SK-N-SH (cell line): ENCODE data around the gene IL1RAP. TPM values are rescaled to one million over a fixed set of nuclear protein-coding genes. Genes with fewer than 3 reads are reported as not detected.

ENCODE experiments used
- CTCF ChIA-PET: fragments of 300-600, 350-600 bp; formaldehyde crosslinking; extraction: SDS; loops from one replicate; lab custom pipeline; 2021; lab: Yijun Ruan, JAX
- POLR2A ChIA-PET: fragments of 350-600 bp; sonication (Branson Sonifier 250); formaldehyde crosslinking; extraction: SDS; loops from one replicate; lab custom pipeline; 2020; ENCODE audit warnings: antibody characterized with exemption, inconsistent platforms; lab: Yijun Ruan, JAX
- DNase-seq: peaks from one replicate; pipeline ENCODE4 v3.0.0; 2012
- H2AFZ ChIP-seq: fragments of 200-600 bp; sonication (generic); 2 replicates; pipeline ENCODE4 v1.8.1; 2016; ENCODE audit warnings: antibody characterized with exemption, mild to moderate bottlenecking, low read depth
- H3F3A ChIP-seq: fragments of 200-600 bp; sonication (generic); replicated peaks from 2 replicates; pipeline ENCODE3; 2016; ENCODE audit warnings: antibody characterized with exemption, mild to moderate bottlenecking; ENCODE audit not compliant: insufficient read depth
- H3K27ac ChIP-seq, 2 experiments: fragments of 200-500 bp in 1 of 2; fragments of 200-600 bp in 1 of 2; sonication (Bioruptor generic) in 1 of 2; sonication (generic), shearing (Covaris generic) in 1 of 2; 2 replicates each; pipeline versions ENCODE4 v1.5.1 to v1.6.1; 2014 to 2016; ENCODE audit warnings: low read depth in 2 of 2, inconsistent platforms in 1 of 2, low read length in 1 of 2, mild to moderate bottlenecking in 1 of 2, mixed read lengths in 1 of 2
- H3K27me3 ChIP-seq: fragments of 200-600 bp; sonication (generic), shearing (Covaris generic); 2 replicates; pipeline ENCODE4 v1.6.1; 2016; ENCODE audit warnings: mixed run types; ENCODE audit not compliant: insufficient read depth
- H3K36me3 ChIP-seq, 2 experiments: fragments of 200-500 bp in 1 of 2; fragments of 200-600 bp in 1 of 2; sonication (Bioruptor generic) in 1 of 2; sonication (generic) in 1 of 2; replicated peaks in 1 of 2; 2 replicates each; pipeline versions ENCODE3 to v1.5.1; 2014 to 2016; ENCODE audit warnings: low read length in 1 of 2, mild to moderate bottlenecking in 1 of 2; ENCODE audit not compliant: insufficient read depth in 2 of 2, control insufficient read depth in 1 of 2
- H3K4me1 ChIP-seq, 2 experiments: fragments of 200-500 bp in 1 of 2; fragments of 200-600 bp in 1 of 2; sonication (Bioruptor generic) in 1 of 2; sonication (generic), shearing (Covaris generic) in 1 of 2; 2 replicates each; pipeline versions ENCODE4 v1.5.1 to v1.6.1; 2014 to 2016; ENCODE audit warnings: low read depth in 1 of 2, low read length in 1 of 2, mixed run types in 1 of 2; ENCODE audit not compliant: insufficient read depth in 2 of 2, control insufficient read depth in 1 of 2
- H3K4me2 ChIP-seq: fragments of 200-600 bp; sonication (generic), shearing (Covaris generic); 2 replicates; pipeline ENCODE4 v1.6.1; 2017; ENCODE audit warnings: mixed run types
- H3K4me3 ChIP-seq, 2 experiments: fragments of 200-500 bp in 1 of 2; fragments of 200-600 bp in 1 of 2; sonication (Bioruptor generic) in 1 of 2; sonication (generic), shearing (Covaris generic) in 1 of 2; 2 replicates each; pipeline versions ENCODE4 v1.5.1 to v1.8.1; 2014 to 2016; ENCODE audit warnings: low read depth in 2 of 2, inconsistent platforms in 1 of 2, low read length in 1 of 2, mild to moderate bottlenecking in 1 of 2, mixed read lengths in 1 of 2, moderate library complexity in 1 of 2
- H3K79me2 ChIP-seq: fragments of 200-600 bp; sonication (generic); 2 replicates; pipeline ENCODE4 v1.8.1; 2017; ENCODE audit warnings: mild to moderate bottlenecking; ENCODE audit not compliant: insufficient read depth
- H3K9ac ChIP-seq: fragments of 200-600 bp; sonication (generic); 2 replicates; pipeline ENCODE4 v1.6.1; 2017; ENCODE audit warnings: mixed run types
- H3K9me2 ChIP-seq: fragments of 200-600 bp; sonication (generic); 2 replicates; pipeline ENCODE4 v1.6.1; 2017; ENCODE audit warnings: mixed run types
- H3K9me3 ChIP-seq: fragments of 200-600 bp; sonication (generic); 2 replicates; pipeline ENCODE4 v1.6.1; 2017; ENCODE audit warnings: mixed run types, mild to moderate bottlenecking, moderate library complexity
- H4K20me1 ChIP-seq: fragments of 200-600 bp; sonication (generic); 2 replicates; pipeline ENCODE4 v1.6.1; 2017; ENCODE audit warnings: mild to moderate bottlenecking, mixed run types; ENCODE audit not compliant: insufficient read depth
- CTCF ChIP-seq: fragments of 200-600 bp; sonication (generic); IDR thresholded peaks from 2 replicates; pipeline ENCODE4 v1.6.1; 2017; ENCODE audit warnings: antibody characterized with exemption, mild to moderate bottlenecking, moderate library complexity
- EZH2phosphoT487 ChIP-seq: fragments of 200-600 bp; sonication (generic); IDR thresholded peaks from 2 replicates; pipeline ENCODE4 v1.6.1; 2017; ENCODE audit warnings: low read depth, mixed run types, mild to moderate bottlenecking, antibody characterized with exemption, moderate library complexity, borderline replicate concordance
- FOSL2 ChIP-seq: IDR thresholded peaks from 2 replicates; pipeline ENCODE4 v1.4.0; 2012; ENCODE audit warnings: low read depth, mild to moderate bottlenecking, moderate library complexity, borderline replicate concordance
- FOXM1 ChIP-seq: IDR thresholded peaks from 2 replicates; pipeline ENCODE4 v1.4.0; 2012; ENCODE audit warnings: low read depth, mild to moderate bottlenecking
- GABPA ChIP-seq: IDR thresholded peaks from 2 replicates; pipeline ENCODE4 v1.4.0; 2012; ENCODE audit warnings: low read depth, mild to moderate bottlenecking
- GATA2 ChIP-seq: sonication (generic); formaldehyde crosslinking; IDR thresholded peaks from 2 replicates; pipeline ENCODE4 v1.5.0; 2020; ENCODE audit warnings: mild to moderate bottlenecking, missing genetic modification reagents
- IRF3 ChIP-seq: fragments of 150-350 bp; IDR thresholded peaks from 2 replicates; pipeline ENCODE4 v1.6.1; 2016; ENCODE audit warnings: mild to moderate bottlenecking, low read depth, low read length
- JUND ChIP-seq: IDR thresholded peaks from 2 replicates; pipeline ENCODE4 v1.4.0; 2012
- MAX ChIP-seq: IDR thresholded peaks from 2 replicates; pipeline ENCODE4 v1.4.0; 2012; ENCODE audit warnings: low read depth
- NFIC ChIP-seq: IDR thresholded peaks from 2 replicates; pipeline ENCODE4 v1.4.0; 2012; ENCODE audit warnings: borderline replicate concordance
- NRF1 ChIP-seq: IDR thresholded peaks from 2 replicates; pipeline ENCODE4 v1.6.1; 2012; ENCODE audit warnings: low read depth, mild to moderate bottlenecking, low read length
- PBX3 ChIP-seq: IDR thresholded peaks from 2 replicates; pipeline ENCODE4; 2012
- POLR2AphosphoS5 ChIP-seq: IDR thresholded peaks from 2 replicates; pipeline ENCODE4 v1.6.1; 2012; ENCODE audit warnings: low read depth, low read length
- RAD21 ChIP-seq: IDR thresholded peaks from 2 replicates; pipeline ENCODE4 v1.6.1; 2012; ENCODE audit warnings: mild to moderate bottlenecking, low read length
- RCOR1 ChIP-seq: fragments of 150-350 bp; IDR thresholded peaks from 2 replicates; pipeline ENCODE4 v1.6.1; 2017; ENCODE audit warnings: antibody characterized with exemption, low read length
- TCF12 ChIP-seq: IDR thresholded peaks from 2 replicates; pipeline ENCODE4 v1.4.0; 2012
- TEAD4 ChIP-seq: IDR thresholded peaks from 2 replicates; pipeline ENCODE4 v1.4.0; 2012; ENCODE audit warnings: mild to moderate bottlenecking, borderline replicate concordance; ENCODE audit not compliant: insufficient read depth
- USF1 ChIP-seq: IDR thresholded peaks from 2 replicates; pipeline ENCODE4 v1.4.0; 2012; ENCODE audit warnings: low read depth, borderline replicate concordance
- YY1 ChIP-seq: IDR thresholded peaks from 2 replicates; pipeline ENCODE4 v1.4.0; 2012; ENCODE audit warnings: low read depth, mild to moderate bottlenecking
- ZBTB33 ChIP-seq: IDR thresholded peaks from 2 replicates; pipeline ENCODE4 v1.4.0; 2012; ENCODE audit warnings: low read depth, borderline replicate concordance
- WGBS: methylation state at CpG from one replicate; pipeline ENCODE4 v1.1.6; 2017; ENCODE audit warnings: low lambda C conversion rate; 5-methylcytosine and 5-hydroxymethylcytosine counted together
- polyA plus RNA-seq, 3 experiments: library from polyadenylated mRNA; depleted of rRNA; stranded (reverse); fragments of >200 nt; gene quantifications; 2 replicates each; pipeline ENCODE4 v1.2.3, GENCODE V29; 2012

The IL1RAP gene
- polyA plus RNA-seq, 1 of the 3 experiments (the other 2 are of a cell fraction) = 7.6 TPM

- no peak for TF ChIP-seq GATA2 (CRISPR knock-in tag)
- TF ChIP-seq POLR2AphosphoS5 = no peak
- no peak for TF ChIP-seq USF1
- TF ChIP-seq TCF12 = no peak
- no peak for TF ChIP-seq RAD21
- TF ChIP-seq ZBTB33 = no peak
- TF ChIP-seq FOXM1 = no peak
- TF ChIP-seq, all 33 proteins: peak for 0
These were observed 105.9 kb downstream of the IL1RAP start (continued) for GRCh38 chr3:190619761-190620160.

- no peaks in the 10 kb centered on the region for H3K79me2 ChIP-seq
- H3K4me2 ChIP-seq = no peak overlapping the region
- no peaks in the 10 kb centered on the region for H3K9me2 ChIP-seq
- peaks cover 3% of the 10 kb centered on the region for H3F3A ChIP-seq
- no peak overlapping the region for H2AFZ ChIP-seq
- H3K27ac ChIP-seq = no peak overlapping the region
- H3K9ac ChIP-seq = no peak overlapping the region
- no peak overlapping the region for H3K4me3 ChIP-seq
- H3K36me3 ChIP-seq = peaks cover 0 to 12% of the 10 kb centered on the region in 2 experiments
- 33% methylated on average over 1 of the region's 1 CpG for WGBS
- no peaks in the 10 kb centered on the region for H4K20me1 ChIP-seq
- CTCF ChIA-PET = no interaction called here
- DNase-seq = no peak
- H3K9me3 ChIP-seq = no peaks in the 10 kb centered on the region
- POLR2A ChIA-PET = no interaction called here
- TF ChIP-seq MAX (no peak), RCOR1 (no peak)
- H3K27me3 ChIP-seq = no peaks in the 10 kb centered on the region
- H3K4me1 ChIP-seq = peaks cover 0 to 19% of the 10 kb centered on the region in 2 experiments; a peak in 1 of 4 replicates
These were observed 107.2 kb downstream of the IL1RAP start for GRCh38 chr3:190620886-190621608.

GRCh38 chr3:190621927-190622326 is 108.0 kb downstream of the IL1RAP start:
- Histone ChIP-seq H3K4me1 (peaks cover 0 to 19% of the 10 kb centered on the region in 2 experiments; a peak in 1 of 4 replicates), H3K27me3 (no peaks in the 10 kb centered on the region), H3K9ac (no peak overlapping the region), H3K27ac (no peak overlapping the region), H2AFZ (no peak overlapping the region), H3K79me2 (no peaks in the 10 kb centered on the region), H4K20me1 (no peaks in the 10 kb centered on the region), H3K9me3 (no peaks in the 10 kb centered on the region), H3K36me3 (peaks cover 0 to 12% of the 10 kb centered on the region in 2 experiments), H3K9me2 (no peaks in the 10 kb centered on the region), H3F3A (peaks cover 3% of the 10 kb centered on the region), H3K4me3 (no peak overlapping the region), H3K4me2 (no peak overlapping the region)
- 33% methylated on average over 3 of the region's 3 CpGs for WGBS
- ChIA-PET CTCF (no interaction called here), POLR2A (no interaction called here)
- no peak for DNase-seq
- TF ChIP-seq PBX3 = no peak
- TF ChIP-seq EZH2phosphoT487 = no peak
- no peak for TF ChIP-seq NRF1
- no peak for TF ChIP-seq FOSL2
- no peak for TF ChIP-seq POLR2AphosphoS5
- TF ChIP-seq TEAD4 = no peak
- no peak for TF ChIP-seq JUND
- TF ChIP-seq GABPA = no peak
- TF ChIP-seq YY1 = no peak
- TF ChIP-seq NFIC = no peak
- no peak for TF ChIP-seq CTCF
- no peak for TF ChIP-seq IRF3
